Neutrophil (primary cell): ENCODE data around the gene AP3B1.

Experiments used
- H3K27ac ChIP-seq: fragments of 200-600 bp; sonication (generic); 2 replicates; pipeline ENCODE4 v1.5.1; 2016; ENCODE audit warnings: mild to moderate bottlenecking, moderate library complexity
- H3K27me3 ChIP-seq: fragments of 200-600 bp; sonication (generic); 2 replicates; pipeline ENCODE4 v1.6.0; 2016; ENCODE audit warnings: mild to moderate bottlenecking
- H3K36me3 ChIP-seq: fragments of 200-600 bp; sonication (generic); 2 replicates; pipeline ENCODE4 v1.5.1; 2017
- H3K4me1 ChIP-seq, 2 experiments: fragments of 200-600 bp in 1 of 2; sonication (generic) in 1 of 2; 1 replicate in 1 of 2; 2 replicates in 1 of 2; pipeline versions ENCODE4 v1.5.1 to v1.6.1; 2013 to 2016; ENCODE audit warnings: low read depth in 1 of 2, low read length in 1 of 2, mild to moderate bottlenecking in 1 of 2, moderate library complexity in 1 of 2; ENCODE audit not compliant: control insufficient read depth in 1 of 2, insufficient read depth in 1 of 2
- H3K4me3 ChIP-seq, 2 experiments: fragments of 200-600 bp in 1 of 2; sonication (generic) in 1 of 2; 1 replicate in 1 of 2; 2 replicates in 1 of 2; pipeline ENCODE4 v1.5.1; 2013 to 2016; ENCODE audit warnings: low read depth in 1 of 2, low read length in 1 of 2, mild to moderate bottlenecking in 1 of 2, moderate library complexity in 1 of 2
- H3K9me3 ChIP-seq: fragments of 200-600 bp; sonication (generic); 2 replicates; pipeline ENCODE4 v1.5.1; 2016
- CTCF ChIP-seq: fragments of 200-600 bp; sonication (generic); IDR thresholded peaks from 2 replicates; pipeline ENCODE4 v1.5.1; 2016; ENCODE audit warnings: antibody characterized with exemption

AP3B1 gene

GRCh38 chr5:78025540-78025939 lies 269.0 kb downstream of the AP3B1 start:
- TF ChIP-seq CTCF: no peak

GRCh38 chr5:78019744-78020143 lies 274.8 kb downstream of the AP3B1 start:
- Histone ChIP-seq H3K27me3 (no peaks in the 10 kb centered on the region), H3K4me1 (no peaks in the 10 kb centered on the region), H3K36me3 (peaks cover 4% of the 10 kb centered on the region), H3K9me3 (no peaks in the 10 kb centered on the region), H3K27ac (no peak overlapping the region), H3K4me3 (no peak overlapping the region)
- no peak for TF ChIP-seq CTCF

More at GRCh38 chr5:78025540-78025939, 269.0 kb downstream of the AP3B1 start:
- H3K27me3 ChIP-seq: no peaks in the 10 kb centered on the region
- peaks cover 6% of the 10 kb centered on the region for H3K36me3 ChIP-seq
- no peak overlapping the region for H3K27ac ChIP-seq
- no peaks in the 10 kb centered on the region for H3K4me1 ChIP-seq
- no peak overlapping the region for H3K4me3 ChIP-seq
- H3K9me3 ChIP-seq: no peaks in the 10 kb centered on the region

GRCh38 chr5:78016863-78017529 lies 277.5 kb downstream of the AP3B1 start:
- no peaks in the 10 kb centered on the region for H3K9me3 ChIP-seq
- peaks cover 9% of the 10 kb centered on the region for H3K36me3 ChIP-seq
- no peaks in the 10 kb centered on the region for H3K27me3 ChIP-seq
- H3K27ac ChIP-seq: no peak overlapping the region
- no peak overlapping the region for H3K4me3 ChIP-seq
- no peaks in the 10 kb centered on the region for H3K4me1 ChIP-seq
- no peak for TF ChIP-seq CTCF

- Histone ChIP-seq H3K27me3 (no peaks in the 10 kb centered on the region), H3K27ac (no peak overlapping the region), H3K4me1 (no peaks in the 10 kb centered on the region), H3K36me3 (peaks cover 8% of the 10 kb centered on the region), H3K4me3 (no peak overlapping the region), H3K9me3 (no peaks in the 10 kb centered on the region)
- TF ChIP-seq CTCF: no peak
Observed at GRCh38 chr5:78009937-78010527, 284.5 kb downstream of the AP3B1 start.

- H3K4me1 ChIP-seq: peaks cover 5 to 8% of the 10 kb centered on the region in 2 experiments
- no peaks in the 10 kb centered on the region for H3K9me3 ChIP-seq
- no peak overlapping the region for H3K4me3 ChIP-seq
- H3K36me3 ChIP-seq: no peaks in the 10 kb centered on the region
- H3K27ac ChIP-seq: no peak overlapping the region
- H3K27me3 ChIP-seq: no peaks in the 10 kb centered on the region
- no peak for TF ChIP-seq CTCF
Observed at GRCh38 chr5:78008356-78008967, 286.0 kb downstream of the AP3B1 start.
